ENCODE data around the gene COTL1.

DNA sequence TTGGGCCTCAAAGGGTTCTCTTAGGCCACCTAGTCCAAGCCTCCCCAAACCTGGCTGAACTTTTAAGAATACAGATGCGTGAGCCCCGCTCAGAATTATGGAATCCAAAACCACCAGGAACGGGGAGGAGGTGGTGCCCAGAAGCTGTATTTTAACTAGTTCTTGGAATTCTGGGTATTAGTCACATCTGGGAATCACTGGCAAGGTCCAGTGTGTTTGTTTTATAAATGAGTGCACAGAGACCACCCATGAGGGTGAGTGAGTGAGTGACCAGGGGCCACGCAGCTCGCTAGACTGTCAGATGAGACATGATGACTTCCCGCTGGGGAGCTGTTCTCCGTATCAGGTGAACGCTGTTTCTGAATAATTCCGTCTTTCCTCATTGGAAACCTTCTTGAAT, 44.6 kb upstream of the COTL1 start:
- TF ChIP-seq EZH2phosphoT487 (IDR thresholded peaks at IDR 0.05; ENCODE audit: insufficient read depth, low read depth) (no peak), EZH2 (IDR thresholded peaks at IDR 0.05; ENCODE audit: insufficient read depth, poor library complexity, severe bottlenecking) (no peak)
